ENCODE data around the gene ANKS6.

ANKS6 gene

GRCh38 chr9:98728500-98728899, 67.9 kb downstream of the ANKS6 start:
- Mint-ChIP-seq H3K36me3 (ENCODE audit: low read depth) (no peaks in the 10 kb centered on the region), H3K4me3 (no peak overlapping the region), H3K4me1 (ENCODE audit: low read depth) (no peaks in the 10 kb centered on the region), H3K27me3 (ENCODE audit: low read depth) (peaks cover 4% of the 10 kb centered on the region), H3K9me3 (no peaks in the 10 kb centered on the region), H3K27ac (no peak overlapping the region)

DNA sequence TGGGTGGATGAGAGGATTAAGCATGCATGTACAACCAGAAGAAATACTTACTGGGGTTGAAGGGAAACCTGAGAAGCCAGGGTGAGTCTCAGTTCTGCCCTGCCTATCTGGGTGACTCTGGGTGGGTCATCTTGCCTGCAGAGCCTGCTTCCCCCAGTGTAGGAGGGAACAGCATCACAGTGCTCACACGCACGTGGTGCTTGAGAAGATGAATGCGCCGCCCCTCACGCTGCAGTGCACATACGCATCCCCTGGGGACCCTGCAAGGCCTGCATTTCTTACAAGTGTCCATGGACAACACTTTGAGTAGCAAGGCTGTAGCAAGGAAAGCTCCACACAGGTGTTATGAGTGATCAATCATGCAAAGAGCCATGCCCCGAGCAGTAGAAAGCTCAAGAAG, 68.9 kb downstream of the ANKS6 start:
- Mint-ChIP-seq H3K9me3 (no peaks in the 10 kb centered on the region), H3K4me3 (no peak overlapping the region), H3K36me3 (ENCODE audit: low read depth) (no peaks in the 10 kb centered on the region), H3K27ac (no peak overlapping the region), H3K27me3 (ENCODE audit: low read depth) (peaks cover 10% of the 10 kb centered on the region), H3K4me1 (ENCODE audit: low read depth) (no peaks in the 10 kb centered on the region)

- H3K4me1 Mint-ChIP-seq (ENCODE audit: low read depth), result no peaks in the 10 kb centered on the region
- no peaks in the 10 kb centered on the region for H3K36me3 Mint-ChIP-seq (ENCODE audit: low read depth)
- no peak overlapping the region for H3K27ac Mint-ChIP-seq
- H3K27me3 Mint-ChIP-seq (ENCODE audit: low read depth), result peaks cover 10% of the 10 kb centered on the region
- no peak overlapping the region for H3K4me3 Mint-ChIP-seq
- no peaks in the 10 kb centered on the region for H3K9me3 Mint-ChIP-seq
Measured at GRCh38 chr9:98726735-98727134, 69.6 kb downstream of the ANKS6 start.

DNA sequence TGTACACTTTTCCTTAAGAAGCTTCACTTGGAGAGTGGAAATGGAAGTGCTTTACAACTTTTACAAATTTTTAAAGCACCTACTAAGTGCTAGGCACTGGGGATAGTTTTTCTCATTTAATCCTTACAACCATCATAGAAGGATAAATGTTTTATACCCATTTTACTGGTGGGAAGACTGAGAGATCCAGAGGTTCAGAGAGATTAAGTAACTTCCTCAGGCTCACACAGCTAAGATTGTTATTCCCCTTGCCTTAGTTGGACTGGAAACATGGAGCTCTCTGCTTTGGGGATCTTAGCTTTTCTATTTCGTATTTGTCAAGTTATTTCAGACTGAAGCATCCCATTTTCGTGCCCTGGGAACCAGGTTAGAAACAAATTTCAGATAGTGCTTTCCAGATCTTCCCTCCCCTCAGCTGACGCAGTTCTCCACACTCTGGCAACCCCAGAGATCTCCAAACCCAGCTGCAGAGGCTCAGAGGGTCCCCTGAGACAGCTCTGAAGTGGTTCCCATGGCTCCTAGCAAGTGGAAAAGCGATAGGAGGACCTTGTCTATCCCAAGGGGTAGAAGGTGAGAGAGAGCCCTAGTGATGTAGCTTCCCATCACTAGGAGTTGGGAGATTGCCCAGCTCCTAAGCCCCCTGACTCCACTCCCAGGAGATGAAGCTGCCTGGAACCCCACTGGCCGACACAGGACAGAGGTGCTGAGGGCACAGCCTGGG, 71.4 kb downstream of the ANKS6 start:
- H3K27me3 Mint-ChIP-seq (ENCODE audit: low read depth), result peaks cover 18% of the 10 kb centered on the region
- H3K27ac Mint-ChIP-seq, result no peak overlapping the region
- no peaks in the 10 kb centered on the region for H3K4me1 Mint-ChIP-seq (ENCODE audit: low read depth)
- no peak overlapping the region for H3K4me3 Mint-ChIP-seq
- no peaks in the 10 kb centered on the region for H3K9me3 Mint-ChIP-seq
- no peaks in the 10 kb centered on the region for H3K36me3 Mint-ChIP-seq (ENCODE audit: low read depth)

- Mint-ChIP-seq H3K36me3 (ENCODE audit: low read depth) (no peaks in the 10 kb centered on the region), H3K27ac (no peak overlapping the region), H3K9me3 (no peaks in the 10 kb centered on the region), H3K4me3 (no peak overlapping the region), H3K27me3 (ENCODE audit: low read depth) (peaks cover 29% of the 10 kb centered on the region), H3K4me1 (ENCODE audit: low read depth) (no peaks in the 10 kb centered on the region)
Measured at GRCh38 chr9:98721643-98722042, 74.7 kb downstream of the ANKS6 start.

GRCh38 chr9:98720402-98720801, 76.0 kb downstream of the ANKS6 start:
- H3K9me3 Mint-ChIP-seq, result no peaks in the 10 kb centered on the region
- no peak overlapping the region for H3K27ac Mint-ChIP-seq
- H3K36me3 Mint-ChIP-seq (ENCODE audit: low read depth), result no peaks in the 10 kb centered on the region
- no peaks in the 10 kb centered on the region for H3K4me1 Mint-ChIP-seq (ENCODE audit: low read depth)
- H3K27me3 Mint-ChIP-seq (ENCODE audit: low read depth), result peaks cover 36% of the 10 kb centered on the region
- no peak overlapping the region for H3K4me3 Mint-ChIP-seq

DNA sequence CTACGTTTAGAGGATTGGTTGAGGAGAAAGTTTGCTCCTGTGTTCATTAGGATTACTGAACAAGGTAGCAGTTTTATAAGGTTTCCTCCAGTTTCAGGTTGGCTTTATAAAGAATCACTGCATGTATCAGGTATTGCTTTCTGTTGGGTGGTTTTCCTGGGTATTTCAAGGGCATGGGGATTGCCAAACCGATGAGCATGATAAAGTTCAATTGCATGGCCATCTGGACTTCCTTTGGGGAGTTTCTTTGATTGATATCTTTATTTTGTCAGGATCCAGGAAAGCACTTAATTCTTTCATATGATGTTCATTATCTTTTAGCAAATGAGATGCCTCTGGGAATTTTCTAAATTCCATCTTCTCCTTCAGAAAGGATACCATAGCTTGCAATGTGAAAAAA, 77.3 kb downstream of the ANKS6 start:
- Mint-ChIP-seq H3K27ac (no peak overlapping the region), H3K27me3 (ENCODE audit: low read depth) (peaks cover 35% of the 10 kb centered on the region), H3K36me3 (ENCODE audit: low read depth) (no peaks in the 10 kb centered on the region), H3K4me3 (no peak overlapping the region), H3K9me3 (no peaks in the 10 kb centered on the region), H3K4me1 (ENCODE audit: low read depth) (no peaks in the 10 kb centered on the region)

GRCh38 chr9:98714833-98715232, 81.5 kb downstream of the ANKS6 start:
- no peak overlapping the region for H3K27ac Mint-ChIP-seq
- no peak overlapping the region for H3K4me3 Mint-ChIP-seq
- H3K4me1 Mint-ChIP-seq (ENCODE audit: low read depth), result no peaks in the 10 kb centered on the region
- H3K27me3 Mint-ChIP-seq (ENCODE audit: low read depth), result peaks cover 45% of the 10 kb centered on the region
- no peaks in the 10 kb centered on the region for H3K9me3 Mint-ChIP-seq
- H3K36me3 Mint-ChIP-seq (ENCODE audit: low read depth), result no peaks in the 10 kb centered on the region

DNA sequence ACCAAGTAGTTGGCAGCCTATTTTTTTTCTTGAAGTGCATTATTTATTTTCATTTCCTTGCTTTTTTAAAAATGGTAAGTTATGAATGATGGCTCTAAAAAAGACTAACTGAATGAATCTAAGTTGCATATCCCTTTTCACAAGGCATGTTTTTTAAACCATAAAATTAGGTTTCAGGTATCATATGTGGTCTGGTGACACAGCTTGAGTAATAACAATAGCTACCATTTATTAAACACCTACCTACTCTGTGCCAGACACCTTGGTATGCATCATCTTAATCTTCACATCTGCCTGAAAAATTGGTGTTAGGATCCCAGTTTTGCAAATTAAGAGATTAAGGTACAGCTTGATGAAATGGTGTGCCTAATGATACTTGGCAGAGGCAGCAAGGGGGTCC, 83.4 kb downstream of the ANKS6 start:
- Mint-ChIP-seq H3K27ac (no peak overlapping the region), H3K4me1 (ENCODE audit: low read depth) (no peaks in the 10 kb centered on the region), H3K4me3 (no peak overlapping the region), H3K27me3 (ENCODE audit: low read depth) (peaks cover 50% of the 10 kb centered on the region), H3K9me3 (no peaks in the 10 kb centered on the region), H3K36me3 (ENCODE audit: low read depth) (no peaks in the 10 kb centered on the region)

DNA sequence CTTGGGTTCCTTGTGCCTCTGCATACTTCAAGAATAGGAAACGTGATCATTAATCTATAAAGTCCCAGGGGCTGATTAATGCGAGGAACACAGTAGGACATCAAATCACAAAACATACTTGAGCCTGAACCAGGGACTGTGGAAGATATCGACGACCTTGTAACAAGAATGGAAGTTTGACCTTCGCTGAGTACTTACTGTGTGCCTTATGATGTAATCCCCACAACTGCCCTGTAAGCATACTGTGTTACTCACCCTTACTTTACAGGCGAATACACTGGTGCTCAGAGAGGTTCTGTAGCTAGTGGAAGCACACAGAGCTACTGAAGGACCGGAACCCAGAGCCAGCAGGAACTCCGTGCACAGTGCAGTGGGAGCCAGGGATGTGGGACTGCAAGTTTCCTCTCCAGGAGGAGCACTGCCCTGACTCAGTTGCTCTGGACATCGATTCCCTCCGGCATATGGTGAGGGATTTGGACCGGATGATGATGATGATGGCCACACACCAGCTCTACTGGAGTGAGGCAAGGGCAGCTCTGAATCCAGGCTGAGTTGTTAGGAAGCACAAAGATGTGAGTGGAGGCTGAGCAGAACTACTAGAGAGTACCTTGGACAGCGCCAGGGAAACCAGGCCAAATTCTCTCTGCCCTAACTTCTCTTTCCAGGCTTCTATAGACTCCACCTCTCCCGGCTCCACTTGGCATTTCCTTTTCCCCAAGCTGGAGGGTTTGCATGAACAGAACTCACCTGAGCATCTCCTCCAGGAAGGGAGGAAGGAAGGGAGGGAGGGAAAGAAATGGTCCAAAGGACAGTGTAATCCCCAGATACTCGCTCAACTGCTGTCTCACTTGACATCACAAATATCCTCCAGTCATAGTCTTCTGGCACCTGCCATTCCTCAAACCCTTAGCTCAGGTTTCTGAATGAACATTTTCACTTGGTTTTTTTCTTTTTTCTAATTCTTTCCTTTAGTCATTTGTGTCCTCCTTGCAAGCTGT, 86.1 kb downstream of the ANKS6 start:
- no peak overlapping the region for H3K27ac Mint-ChIP-seq
- H3K9me3 Mint-ChIP-seq, result no peaks in the 10 kb centered on the region
- H3K4me3 Mint-ChIP-seq, result no peak overlapping the region
- H3K4me1 Mint-ChIP-seq (ENCODE audit: low read depth), result no peaks in the 10 kb centered on the region
- H3K27me3 Mint-ChIP-seq (ENCODE audit: low read depth), result peaks cover 53% of the 10 kb centered on the region
- H3K36me3 Mint-ChIP-seq (ENCODE audit: low read depth), result no peaks in the 10 kb centered on the region

- Mint-ChIP-seq H3K27me3 (ENCODE audit: low read depth) (peaks cover 61% of the 10 kb centered on the region), H3K4me3 (no peak within 1 kb of the TSS), H3K36me3 (ENCODE audit: low read depth) (no peaks in the 10 kb centered on the region), H3K9me3 (no peaks in the 10 kb centered on the region), H3K4me1 (ENCODE audit: low read depth) (no peaks in the 10 kb centered on the region), H3K27ac (no peak within 1 kb of the TSS)
Measured at GRCh38 chr9:98708933-98709911, 87.1 kb downstream of the ANKS6 start, which contains the start of gene GABBR2. Gene GABBR2, minus strand, starts transcription at chr9:98708935. Its CDS starts 198 bp downstream, at chr9:98708737.

DNA sequence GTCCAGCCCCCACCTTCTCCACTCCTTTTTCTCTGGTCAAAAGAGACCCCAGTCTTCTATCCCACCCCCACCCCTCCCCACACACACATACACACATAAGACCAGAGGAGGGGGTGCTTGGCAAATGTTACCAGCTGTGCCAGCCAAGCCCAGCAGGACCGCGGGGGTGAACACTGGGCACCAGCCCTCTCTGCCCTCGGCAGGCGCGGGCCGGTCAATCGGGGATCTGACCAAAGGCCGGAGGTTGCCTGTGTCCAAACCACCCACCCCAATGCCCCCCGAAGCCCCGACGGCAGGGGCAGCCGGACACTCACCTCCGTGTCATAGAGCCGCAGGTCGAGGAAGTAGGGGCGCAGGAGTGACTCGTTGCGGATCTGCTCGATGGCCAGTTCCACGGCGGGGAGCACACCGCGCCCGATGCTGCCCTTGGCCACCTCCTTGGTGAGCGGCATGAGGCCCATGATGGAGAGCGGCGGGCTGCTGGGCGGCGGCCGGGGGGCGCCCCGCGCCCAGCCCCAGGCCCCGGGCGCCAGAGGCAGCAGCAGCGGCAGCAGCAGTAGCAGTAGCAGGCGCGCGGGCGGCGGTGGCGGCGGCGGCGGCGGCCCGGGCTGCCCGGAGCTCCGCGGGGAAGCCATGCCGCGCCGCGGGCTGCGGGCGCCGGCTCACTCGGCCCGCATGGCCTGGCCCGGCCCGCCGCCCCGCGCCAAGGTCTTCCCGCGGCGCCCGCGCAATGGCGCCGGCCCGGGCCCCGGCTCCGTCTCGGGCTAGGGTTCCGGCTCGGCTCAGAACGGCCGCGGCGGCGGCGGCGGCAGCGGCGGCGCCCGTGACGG, 88.0 kb downstream of the ANKS6 start:
- Mint-ChIP-seq H3K27me3 (ENCODE audit: low read depth) (peaks cover 65% of the 10 kb centered on the region), H3K27ac (no peak overlapping the region), H3K4me1 (ENCODE audit: low read depth) (no peaks in the 10 kb centered on the region), H3K36me3 (ENCODE audit: low read depth) (no peaks in the 10 kb centered on the region), H3K9me3 (no peaks in the 10 kb centered on the region), H3K4me3 (no peak overlapping the region)
